HG03558 (cell line): Measurements from ENCODE around the gene UNG.

Experiments
- ATAC-seq: cut with Tn5 transposase; IDR thresholded peaks from one replicate; pipeline ENCODE4 v1.9.1; 2021; ENCODE audit warnings: moderate number of reproducible peaks; ENCODE audit not compliant: unreplicated experiment; ENCODE audit errors: extremely low read depth

UNG gene

DNA sequence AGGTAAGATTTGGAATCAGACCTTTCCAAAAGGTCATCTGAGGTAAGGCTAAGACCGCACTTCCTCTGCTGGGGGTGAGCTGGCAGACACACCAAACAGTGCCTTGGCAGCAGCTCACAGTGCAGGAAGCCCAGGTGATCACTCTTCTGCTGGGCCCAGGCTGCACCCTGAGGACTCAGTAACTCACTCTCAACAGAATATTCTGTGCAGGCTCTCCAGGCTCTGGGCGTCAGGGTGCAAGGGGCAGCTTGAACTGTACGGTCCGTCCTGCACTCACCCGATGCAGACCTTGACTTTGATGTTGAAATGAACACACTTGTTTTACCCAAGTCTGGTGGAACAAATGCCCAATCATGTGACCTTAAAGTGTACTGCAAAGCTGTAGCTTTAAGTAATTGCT lies 10.1 kb upstream of the UNG start:
- no peak for ATAC-seq

GRCh38 chr12:109088818-109089217 lies 8.6 kb upstream of the UNG start:
- no peak for ATAC-seq

- no peak for ATAC-seq
Measured at GRCh38 chr12:109089683-109090082, 7.7 kb upstream of the UNG start.

DNA sequence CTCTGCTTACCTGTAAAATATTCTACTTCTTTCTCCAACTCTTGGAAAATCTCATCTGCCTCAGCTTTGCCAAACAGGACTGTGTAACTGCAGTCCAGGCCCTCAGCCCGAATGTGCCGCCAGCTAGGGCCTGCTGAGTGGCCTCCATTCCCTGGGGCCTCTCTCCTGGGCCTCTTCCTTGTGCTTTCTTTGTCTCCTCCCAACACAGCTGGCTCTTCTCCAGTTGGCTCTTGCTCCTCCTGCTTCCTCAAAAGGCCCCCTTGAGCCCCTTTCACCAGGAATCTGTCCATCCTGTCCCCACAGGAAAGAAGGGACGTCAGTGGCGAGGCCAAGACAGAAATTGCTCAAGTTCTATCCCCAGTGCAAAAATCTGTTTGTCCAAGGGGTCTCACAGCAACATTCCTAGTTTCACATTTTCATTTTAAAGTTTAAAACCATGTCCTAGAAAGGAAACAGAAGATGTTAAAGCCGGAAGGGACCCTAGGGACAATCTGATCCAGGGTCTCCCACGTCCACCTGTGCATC lies 4.8 kb upstream of the UNG start:
- ATAC-seq: no peak

DNA sequence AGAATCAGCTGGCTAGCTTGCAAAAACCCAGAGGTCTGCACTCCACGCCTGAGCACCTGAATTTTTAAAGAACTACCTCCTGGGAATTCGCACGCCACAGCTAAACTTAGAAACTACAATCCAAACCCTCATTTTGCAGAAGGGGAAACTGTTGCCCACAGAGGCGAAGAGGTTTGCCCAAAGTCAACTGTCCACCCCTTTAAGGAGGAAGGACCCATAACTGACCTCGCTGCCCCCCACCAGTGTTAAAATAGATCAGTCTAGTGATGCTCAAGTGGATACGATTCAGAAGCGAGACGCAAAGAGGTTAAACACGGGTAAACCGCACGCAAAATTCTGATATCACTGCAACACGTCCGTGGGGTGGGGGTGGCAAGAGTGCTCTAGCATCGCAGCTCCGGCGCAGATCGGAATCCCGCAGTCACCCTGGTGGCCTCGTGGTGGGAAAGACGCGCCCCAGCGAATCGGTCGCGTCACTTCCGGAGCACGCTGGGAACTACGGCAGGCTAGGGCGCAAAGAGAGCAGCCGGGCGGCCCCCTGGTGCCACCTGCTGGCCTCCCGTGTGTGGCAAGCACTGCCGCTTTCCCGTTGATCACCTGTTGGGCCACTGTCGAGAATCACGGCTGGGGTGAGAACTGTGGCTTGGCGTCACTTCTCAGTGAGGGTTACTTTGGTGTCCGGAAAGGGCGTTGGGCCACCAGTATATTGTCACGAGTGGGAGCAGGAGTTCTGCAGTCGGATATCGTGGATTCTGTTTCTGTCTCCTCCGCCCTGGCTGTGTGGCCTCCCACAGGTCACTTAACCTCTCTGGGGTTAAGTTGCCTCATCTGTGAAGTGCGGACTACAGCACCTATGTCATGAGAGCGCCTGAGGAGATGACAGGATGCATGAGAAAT lies 4.1 kb upstream of the UNG start, which contains the start of gene ALKBH2:
Gene ALKBH2 (minus strand): TSS at position 451 of the 897 bp plus-strand sequence. CDS start 686 bp downstream, outside the sequence.
- peak; percentile 51 for ATAC-seq

GRCh38 chr12:109097140-109097434 lies 310 bp upstream of the UNG start:
- no peak for ATAC-seq

GRCh38 chr12:109098183-109098604 lies 797 bp downstream of the UNG start:
- ATAC-seq: no peak

DNA sequence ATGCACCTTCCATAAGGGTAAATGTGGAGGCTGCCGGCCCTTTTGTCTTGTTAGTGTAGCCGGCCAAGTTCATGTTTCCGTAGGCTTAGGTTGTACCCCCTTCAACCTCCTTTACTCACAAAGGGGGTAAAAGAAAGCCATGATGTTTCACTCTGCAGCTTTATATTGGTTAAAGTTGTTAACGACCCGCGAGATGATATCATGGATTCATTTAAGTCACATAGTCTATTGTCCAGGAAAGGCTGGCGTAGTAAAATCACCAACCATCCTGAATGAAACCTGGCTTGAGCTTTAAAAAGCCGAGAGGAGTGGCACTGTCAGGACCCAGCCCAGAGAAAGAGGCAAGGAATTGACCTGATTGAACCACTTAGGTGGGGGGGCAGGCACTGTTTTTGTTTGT lies 1.3 kb downstream of the UNG start:
- no peak for ATAC-seq

DNA sequence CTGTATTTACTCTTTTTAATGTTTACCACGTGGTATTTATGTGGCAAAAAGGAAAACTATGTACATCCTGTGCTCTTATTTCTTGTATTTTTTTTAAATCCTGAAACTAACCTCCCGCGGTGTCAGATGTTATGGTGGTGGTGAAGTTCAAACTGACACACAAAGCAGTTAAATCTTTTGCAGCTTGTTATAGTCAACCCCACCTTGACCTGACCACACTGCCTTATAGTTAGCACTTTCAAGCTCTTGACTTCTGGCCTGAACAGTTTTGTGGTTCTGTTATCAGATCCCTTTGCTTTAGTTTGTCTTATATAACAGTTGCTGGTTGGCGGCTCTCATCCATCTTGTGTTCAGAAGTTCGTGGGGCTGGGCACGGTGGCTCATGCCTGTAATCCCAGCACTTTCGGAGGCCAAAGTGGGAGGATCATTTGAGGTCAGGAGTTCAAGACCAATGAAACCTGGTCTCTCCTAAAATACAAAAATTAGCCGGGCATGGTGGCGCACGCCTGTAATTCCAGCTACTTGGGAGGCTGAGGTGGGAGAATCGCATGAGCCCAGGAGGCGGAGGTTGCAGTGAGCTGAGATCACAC lies 2.1 kb downstream of the UNG start:
- ATAC-seq: no peak

DNA sequence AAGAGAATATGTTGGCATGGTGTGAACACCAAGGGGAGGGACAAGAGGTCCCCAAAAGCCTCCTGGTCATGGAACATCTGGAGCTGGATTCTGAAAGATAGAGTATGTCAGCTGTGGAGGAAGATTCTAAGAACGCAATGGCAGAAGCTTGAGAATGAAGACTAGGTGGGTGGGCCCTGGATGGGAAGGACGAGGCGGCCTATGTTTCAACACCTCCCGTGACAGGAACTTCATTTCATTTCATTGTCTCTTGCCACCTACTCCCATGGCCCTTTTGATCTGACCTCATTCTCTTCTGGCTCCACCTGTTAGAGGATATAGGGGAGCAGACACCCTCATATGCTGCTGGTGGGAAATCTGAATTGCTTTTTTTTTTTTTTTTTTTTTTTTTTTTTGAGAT lies 3.3 kb downstream of the UNG start:
- ATAC-seq: no peak

GRCh38 chr12:109102491-109102890 lies 5.1 kb downstream of the UNG start:
- no peak for ATAC-seq

DNA sequence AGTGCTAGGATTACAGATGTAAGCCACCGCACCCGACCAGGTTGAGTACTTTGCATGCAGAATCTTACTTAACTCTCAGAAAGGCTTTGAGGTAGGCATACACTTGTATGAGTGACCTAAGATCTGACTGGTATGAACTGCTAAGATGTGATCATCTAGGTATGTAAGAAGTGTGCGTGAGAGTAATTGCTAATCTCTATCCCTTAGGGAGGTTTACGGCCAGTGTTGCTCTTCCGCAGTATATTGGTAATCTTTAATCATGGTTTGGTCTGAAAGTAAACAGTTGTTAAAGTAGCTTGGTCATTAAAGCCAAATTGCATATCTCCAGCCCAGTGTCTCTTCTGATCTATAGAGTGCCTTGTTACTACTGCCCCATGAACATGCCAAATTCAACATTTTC lies 7.8 kb downstream of the UNG start:
- ATAC-seq: no peak

- no peak for ATAC-seq
Measured at GRCh38 chr12:109109746-109110350, 12.5 kb downstream of the UNG start.

GRCh38 chr12:109110988-109111495 lies 13.6 kb downstream of the UNG start:
- ATAC-seq: no peak

DNA sequence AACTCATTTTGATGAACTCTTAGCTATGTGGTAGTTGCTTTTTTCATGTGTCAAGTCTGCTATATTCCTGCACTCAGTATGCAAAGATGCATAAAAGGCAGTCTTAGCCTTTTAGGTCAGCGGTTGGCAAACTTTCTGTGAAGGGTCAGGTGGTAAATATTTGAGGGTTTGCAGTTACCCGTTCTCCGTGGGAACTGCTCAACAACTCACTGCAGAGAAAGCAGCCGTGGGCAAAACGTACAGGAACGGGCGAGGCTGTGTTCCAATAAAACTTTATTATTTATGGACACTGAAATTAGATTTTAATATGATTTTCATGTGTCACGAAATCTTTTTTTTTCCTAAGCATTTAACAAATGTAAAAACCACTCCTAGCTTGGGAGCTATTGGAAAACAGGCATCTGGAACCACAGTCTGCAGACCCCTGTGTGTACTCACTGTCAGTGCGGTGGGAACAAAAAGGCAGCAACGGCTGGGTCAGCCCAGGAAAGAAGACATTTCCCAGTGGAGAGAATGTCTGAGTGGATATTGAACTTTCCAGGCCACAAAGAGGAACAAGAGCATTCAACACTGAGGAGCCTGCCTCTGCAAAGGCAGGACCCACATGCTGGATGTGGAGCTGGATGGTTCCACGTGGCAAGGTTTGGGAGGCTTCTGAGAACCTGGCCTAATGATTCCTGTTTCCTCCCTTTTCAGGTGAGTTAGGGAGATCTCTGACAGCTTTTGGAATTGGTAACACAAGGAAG lies 15.5 kb downstream of the UNG start:
- no peak for ATAC-seq

DNA sequence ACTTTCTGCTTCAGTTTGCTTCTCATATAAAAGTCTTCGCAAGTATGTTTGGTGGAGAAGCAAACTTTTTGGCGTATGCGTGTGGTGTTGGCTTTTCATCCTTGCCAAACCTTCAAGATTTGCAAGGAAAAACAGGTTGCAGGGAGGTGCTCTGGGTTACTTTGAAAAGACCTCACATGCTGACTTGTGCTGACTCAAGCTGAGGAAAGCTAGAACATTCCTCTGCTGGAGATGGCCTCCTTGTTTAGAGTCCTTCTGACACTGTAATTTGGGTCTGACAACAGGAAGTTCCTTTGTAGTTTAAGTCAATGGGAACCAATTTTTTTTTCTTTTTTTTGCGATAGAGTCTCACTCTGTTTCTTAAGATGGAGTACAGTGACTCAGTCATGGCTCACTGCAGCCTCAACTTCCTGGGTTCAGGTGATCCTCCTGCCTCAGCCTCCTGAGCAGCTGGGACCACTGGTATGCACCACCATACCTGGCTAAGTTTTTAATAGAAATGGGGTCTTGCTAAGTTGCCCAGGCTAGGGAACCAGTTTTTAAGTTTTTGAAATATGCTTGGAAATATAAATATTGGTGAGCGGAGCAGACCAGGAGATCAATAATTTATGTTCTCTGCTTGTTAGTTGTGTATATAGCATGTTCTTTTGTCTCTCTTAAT lies 16.4 kb downstream of the UNG start:
- no peak for ATAC-seq

DNA sequence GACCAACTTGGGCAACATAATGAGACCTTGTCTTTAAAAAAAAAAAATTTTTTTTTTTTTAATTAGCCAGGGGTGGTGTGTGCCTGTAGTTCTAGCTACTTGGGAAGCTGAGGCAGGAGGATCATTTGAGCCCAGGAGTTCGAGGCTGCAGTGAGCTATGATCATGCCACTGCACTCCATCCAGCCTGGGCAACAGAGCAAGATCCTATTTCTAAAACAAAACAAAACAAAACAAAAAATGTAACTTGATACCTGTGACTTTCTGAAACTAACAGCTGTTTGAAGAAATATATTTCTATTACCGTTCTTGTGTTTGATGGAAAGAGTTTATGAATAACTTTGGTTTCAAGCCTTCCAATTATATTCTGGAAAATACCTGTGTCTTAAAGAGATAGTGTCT lies 17.2 kb downstream of the UNG start:
- ATAC-seq: no peak

DNA sequence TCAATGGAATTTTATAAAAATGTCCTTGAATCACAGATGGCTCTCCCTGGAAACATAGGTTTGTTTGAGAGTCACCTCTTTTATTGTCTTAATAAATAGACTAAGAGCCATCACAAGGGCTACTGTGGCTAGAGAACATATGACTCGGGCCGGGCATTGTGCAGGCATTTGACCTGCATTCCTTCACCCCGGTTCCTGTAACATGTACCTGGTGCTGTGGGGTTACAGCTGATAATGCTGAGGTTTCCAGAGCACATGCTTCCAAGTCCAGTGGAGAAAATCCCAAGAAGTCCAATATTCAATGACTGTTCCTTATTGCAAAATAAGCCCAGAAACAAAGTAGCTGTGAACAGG lies 18.0 kb downstream of the UNG start:
- ATAC-seq: no peak

GRCh38 chr12:109115758-109116610 lies 18.6 kb downstream of the UNG start, which contains the start of gene ACACB:
Gene ACACB (plus strand): TSS chr12:109116587. CDS start chr12:109139406, 22,819 bp downstream.
- no peak for ATAC-seq
